ENCODE results near the gene INO80E.
"Not testable (repeated sequence)": the region's sequence is repeated elsewhere in the genome, so short reads cannot be mapped to it uniquely, and the experiment has no call there.

INO80E gene

GRCh38 chr16:30032083-30032819 lies 36.2 kb downstream of the INO80E start:
- peak; percentile 76 for DNase-seq

- DNase-seq, result peak; percentile 35
Measured at GRCh38 chr16:30033270-30033669, 37.2 kb downstream of the INO80E start.

- DNase-seq, result no peak
Measured at GRCh38 chr16:30040221-30040620, 44.2 kb downstream of the INO80E start.

GRCh38 chr16:30040690-30041089 lies 44.6 kb downstream of the INO80E start:
- not testable (repeated sequence) for DNase-seq

DNA sequence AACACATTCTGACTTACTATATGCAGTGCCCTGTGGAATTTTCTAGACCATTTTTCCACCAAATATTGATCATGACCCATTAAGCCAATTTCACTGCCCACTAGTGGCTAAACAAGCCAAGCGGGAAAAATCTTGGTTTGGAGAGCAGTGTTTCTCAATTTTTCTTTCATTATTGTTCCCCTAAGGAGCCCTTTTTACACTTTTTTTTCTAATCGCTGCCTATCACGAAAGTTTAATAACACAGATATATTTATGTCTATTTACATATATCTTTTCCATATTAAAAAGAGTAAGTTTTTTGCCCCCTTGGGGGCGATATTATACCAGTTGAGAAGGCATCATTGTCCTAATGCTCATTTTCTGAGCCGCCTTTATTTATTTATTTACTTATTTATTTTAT lies 45.8 kb downstream of the INO80E start:
- DNase-seq, result no peak

GRCh38 chr16:30046178-30046577 lies 50.1 kb downstream of the INO80E start:
- no peak for DNase-seq

- DNase-seq, result no peak
Measured at GRCh38 chr16:30046588-30046987, 50.5 kb downstream of the INO80E start.

GRCh38 chr16:30049871-30050270 lies 53.8 kb downstream of the INO80E start:
- no peak for DNase-seq

DNA sequence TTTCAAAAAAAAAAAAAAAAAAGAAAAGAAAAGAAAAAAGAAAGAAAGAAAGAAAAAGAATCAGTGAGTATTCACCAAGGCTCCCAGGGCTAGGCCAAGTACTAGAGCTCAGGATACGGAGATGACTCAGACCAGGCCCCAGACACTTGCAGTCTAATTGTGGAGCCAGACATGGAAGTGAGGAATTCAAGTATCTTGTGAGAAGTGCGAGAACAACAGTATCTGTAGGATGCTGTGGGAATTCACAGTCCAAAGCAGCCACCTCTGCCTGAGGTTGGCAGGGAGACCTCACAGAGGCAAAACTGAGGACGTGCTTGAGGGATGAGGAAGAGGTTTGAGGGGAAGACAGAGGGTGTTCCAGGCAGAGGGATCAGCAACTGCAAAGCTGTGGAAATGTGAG lies 55.5 kb downstream of the INO80E start:
- DNase-seq, result no peak

GRCh38 chr16:30052671-30053372 lies 56.8 kb downstream of the INO80E start:
- peak; percentile 94 for DNase-seq

- DNase-seq, result no peak
Measured at GRCh38 chr16:30053376-30054015, 57.5 kb downstream of the INO80E start.

GRCh38 chr16:30054451-30054850 lies 58.4 kb downstream of the INO80E start:
- no peak for DNase-seq

- peak; percentile 61 for DNase-seq
Measured at GRCh38 chr16:30054959-30055553, 59.0 kb downstream of the INO80E start.
